SKM-1 treated with dmso at 0.1 percent for 144 hours (cell line): Measurements from ENCODE around the gene MEAK7.

Experiments used
- DNase-seq: peaks from one replicate; lab custom pipeline; 2025; ENCODE audit not compliant: unreplicated experiment; lab: John Stamatoyannopoulos, UW

MEAK7 gene

DNA sequence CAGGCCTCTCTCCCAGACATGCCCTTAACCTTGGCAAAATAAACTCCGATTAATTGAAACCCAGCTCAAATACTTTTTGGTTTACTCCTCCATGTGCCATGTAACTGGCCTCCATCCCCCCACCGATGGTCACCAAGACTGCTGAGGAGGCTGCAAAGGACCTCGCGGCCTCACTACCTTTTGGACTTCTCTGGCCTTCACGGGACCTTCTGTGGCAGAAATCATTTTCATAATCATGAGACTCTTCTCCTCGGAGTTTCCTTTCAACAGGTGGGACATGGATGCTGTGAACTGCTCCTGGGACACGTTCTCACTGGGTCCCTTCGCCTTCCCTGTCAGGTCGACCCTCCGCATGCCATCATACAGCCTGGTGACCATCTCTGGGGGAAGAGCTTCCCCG lies 9.0 kb downstream of the MEAK7 start:
- DNase-seq = no peak

DNA sequence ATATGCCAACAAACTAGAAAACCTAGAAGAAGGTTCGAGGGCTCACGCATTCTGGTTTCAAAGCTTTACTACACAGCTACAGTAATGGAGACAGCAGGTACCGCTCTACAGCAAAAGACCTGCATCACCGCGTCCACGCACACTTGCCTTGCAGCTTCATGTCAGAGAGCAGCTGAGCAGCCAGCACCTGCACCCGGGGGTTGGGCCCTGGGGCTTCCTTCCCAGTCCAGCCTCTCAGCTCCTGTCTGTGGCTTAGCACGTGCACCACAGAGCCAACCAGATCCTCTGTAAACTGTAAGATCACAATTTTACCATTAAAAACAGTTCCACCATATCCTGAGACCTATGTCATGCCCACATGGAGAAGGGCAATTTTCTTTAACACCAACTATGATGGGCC lies 15.3 kb downstream of the MEAK7 start:
- no peak for DNase-seq

DNA sequence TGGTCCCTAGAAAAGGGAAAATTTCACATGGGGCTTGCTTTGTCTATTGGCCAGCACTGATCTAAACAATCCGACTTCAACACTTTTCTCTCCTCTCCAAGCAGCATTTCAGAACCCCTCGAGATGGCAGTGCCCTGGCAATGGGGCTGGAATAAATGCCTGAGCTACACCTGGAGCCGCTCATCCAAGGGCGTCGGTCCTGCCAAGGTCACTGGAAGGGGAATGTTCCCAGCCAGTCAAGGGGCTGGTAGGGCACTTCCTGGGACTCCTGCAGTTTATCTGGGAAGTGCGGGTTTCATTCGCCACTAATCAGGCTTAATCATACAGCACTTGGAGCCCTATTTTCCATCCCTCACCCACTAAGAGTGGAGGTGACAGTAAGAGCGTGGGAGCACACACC lies 17.1 kb downstream of the MEAK7 start:
- DNase-seq = no peak

DNA sequence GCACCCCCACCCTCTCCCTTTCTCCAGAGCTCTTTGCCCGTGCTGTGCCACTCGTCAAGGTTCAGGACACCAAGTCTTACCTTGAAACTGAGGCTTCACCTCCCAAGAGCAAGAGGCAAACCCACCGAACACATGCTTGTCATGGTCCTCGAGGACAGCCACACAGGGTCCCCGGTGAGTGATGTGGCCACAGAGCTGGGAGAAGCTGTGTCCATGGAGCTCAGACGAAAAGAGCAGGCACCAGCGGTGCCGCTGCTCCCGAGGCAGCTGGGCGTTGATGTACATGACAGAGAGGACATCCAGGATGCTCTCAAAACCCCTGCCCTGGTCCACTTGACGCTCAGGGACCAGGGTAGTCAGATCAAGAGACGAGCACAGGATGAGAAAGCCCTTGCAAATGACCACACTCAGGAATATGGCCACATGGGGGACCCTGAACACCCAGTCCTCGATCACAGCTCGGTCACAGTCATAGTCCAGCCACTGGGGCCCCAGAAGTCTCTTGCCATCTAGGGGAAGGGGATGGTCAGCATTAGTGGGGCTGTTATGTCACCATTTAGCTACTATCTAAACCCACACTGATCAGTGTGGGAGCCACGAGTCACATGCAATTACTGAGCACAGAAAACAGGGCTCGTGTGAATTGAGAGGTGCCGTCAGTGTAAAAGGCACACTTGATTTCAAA lies 17.8 kb downstream of the MEAK7 start:
- DNase-seq = no peak

DNA sequence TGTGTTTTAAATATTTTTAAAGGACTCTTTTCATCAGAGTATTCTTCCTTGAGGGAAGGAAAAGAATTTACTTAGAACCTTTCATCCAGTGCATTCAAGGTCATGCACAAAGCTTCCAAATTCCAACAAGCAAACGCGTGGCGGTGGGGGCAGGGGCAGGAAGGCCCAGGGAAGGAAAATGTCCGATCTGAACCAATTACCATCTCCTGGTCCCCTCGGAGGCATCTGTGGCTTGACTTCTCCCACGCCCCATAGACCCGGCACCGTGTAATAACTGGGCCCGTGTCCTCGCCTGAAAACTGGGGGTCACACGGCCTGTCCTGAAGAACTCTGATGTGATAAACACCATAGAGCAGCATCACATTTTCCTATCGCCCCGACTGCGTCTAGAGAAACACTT lies 18.3 kb downstream of the MEAK7 start:
- no peak for DNase-seq

DNA sequence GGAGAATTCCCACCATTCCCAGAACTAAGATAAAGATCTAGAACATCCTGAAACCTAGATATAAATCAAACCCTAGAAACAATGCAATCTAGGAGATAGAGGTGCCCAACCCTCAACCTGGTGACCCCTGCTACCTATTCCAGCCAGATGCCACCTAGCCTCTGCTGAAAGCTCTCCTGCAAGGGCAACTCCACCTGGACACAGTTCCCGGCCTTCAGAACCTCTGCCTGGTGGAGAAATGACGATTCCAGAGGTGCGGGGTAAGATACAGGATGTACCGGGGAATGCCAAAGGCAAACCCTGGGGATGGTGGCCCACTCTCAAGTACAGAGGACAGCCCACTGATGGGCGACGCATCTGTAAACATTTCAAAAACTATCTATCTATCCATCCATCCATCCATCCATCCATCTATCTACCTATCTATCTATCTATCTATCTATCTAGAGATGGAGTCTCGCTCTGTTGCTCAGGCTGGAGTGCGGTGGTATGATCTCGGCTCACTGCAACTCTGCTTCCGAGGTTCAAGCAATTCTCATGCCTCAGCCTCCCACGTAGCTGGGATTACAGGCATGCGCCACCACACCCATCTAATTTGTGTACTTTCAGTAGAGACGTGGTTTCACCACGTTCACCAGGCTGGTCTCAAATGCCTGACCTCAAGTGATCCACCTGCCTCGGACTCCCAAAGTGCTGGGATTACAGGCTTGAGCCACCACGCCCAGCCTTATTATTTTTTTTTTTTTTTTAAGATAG lies 19.0 kb downstream of the MEAK7 start:
- no peak for DNase-seq

DNA sequence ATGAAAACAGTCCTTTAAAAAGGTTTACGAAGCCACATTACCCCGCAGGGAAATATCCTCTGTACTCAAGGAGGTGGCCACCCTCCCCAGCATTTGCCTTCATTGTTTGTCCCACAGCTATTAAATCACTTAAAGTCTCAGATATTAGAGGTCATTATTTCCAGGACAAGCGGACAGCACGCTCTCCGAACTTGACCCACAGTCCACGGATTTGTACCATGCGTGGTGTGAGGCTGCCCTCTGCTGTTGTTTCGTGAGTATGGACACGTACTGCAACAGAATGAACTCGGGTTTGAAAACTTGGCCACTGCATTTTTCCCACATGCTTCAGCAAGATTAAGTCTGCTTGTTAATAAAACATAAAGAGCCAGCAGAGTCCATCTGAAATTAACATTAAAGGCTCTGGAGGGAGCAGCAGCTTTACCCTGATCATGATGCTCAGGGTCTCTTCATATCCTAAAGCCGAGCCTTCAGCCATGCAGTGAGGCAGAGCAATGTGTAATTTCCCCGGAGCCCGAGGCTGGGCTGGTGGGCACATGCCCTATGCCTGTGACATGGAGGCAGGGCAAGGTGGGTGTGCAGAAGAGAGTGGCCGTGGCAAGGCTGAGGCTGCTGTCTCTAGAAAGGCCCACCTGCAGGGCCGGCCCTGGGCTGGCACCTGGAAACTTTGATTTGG lies 19.7 kb downstream of the MEAK7 start:
- peak; percentile 23 for DNase-seq

DNA sequence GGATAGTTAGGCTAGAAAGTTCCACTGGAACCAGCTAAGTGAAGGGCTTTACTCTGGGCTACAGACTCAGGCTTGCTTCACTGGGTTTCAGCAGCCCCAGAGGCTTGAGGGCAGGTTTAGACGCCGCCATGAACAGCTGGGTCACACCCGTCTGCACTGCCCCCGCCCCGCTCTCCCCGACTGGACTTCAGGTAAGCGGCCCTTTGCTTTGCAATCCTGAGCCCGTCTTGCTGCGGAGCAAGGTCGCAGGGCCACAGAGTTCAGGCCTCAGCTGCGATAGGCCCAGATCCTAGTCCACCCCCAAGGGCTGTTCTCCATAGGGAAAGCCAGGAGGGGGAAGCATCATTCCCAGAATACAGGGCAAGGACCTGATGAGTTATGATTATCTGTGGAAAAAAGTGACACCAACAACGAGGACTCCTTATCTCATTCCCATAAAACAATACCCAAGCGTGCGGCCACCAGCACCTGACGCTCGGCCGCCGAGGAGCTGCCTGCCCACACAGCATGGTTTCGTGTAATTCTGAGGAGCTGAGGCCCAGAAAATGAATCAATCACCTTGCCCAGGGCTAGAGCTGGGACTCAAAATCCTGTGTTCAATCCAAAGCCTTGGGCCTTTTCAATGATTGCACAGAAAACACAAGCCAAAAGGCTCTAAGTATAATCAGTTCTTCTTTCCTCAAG lies 20.4 kb downstream of the MEAK7 start:
- DNase-seq = no peak

DNA sequence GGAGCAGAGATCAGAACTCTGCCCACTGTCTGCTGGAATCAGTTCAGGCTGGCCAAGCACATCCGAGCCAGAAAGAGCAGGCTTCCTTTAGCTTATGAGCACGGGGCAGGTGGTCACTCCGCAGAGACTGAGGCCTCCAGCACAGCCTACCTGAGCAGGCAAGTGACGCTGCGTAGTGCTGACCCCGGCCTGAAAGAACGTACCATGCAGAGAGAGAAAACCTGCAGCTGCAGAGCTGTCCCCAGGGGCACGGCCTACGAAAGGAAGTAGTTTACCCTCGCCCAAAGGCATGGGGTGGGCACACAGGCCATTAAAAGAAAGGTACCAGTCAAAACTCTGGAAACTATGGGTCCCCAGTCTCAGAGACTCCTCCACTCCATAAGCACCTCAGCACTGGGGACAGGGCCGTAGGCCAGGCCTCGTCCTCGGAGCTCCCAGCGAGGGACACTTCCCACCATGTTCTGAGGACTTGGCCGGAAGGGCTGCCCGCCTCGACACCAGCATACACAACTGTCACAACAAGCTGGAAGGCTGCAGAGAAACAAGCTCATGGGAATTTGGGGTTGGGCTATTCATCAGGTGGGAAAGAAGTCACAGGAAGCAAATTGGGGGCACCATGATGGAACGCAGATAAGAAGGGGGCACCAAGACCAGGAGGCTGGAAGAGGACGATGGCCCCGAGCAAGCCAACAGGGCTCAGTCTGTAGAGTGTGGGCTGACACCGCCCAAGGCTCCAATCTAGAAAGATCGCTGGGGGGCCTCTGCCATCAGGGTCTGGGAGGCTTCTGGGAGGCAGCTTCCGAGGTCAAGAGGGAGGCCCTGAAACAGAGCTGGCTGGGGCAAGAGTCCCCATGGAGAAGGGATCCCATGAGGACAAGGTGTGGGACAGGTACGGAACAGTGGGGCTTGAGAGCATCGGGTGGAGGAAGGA lies 21.2 kb downstream of the MEAK7 start:
- no peak for DNase-seq

DNA sequence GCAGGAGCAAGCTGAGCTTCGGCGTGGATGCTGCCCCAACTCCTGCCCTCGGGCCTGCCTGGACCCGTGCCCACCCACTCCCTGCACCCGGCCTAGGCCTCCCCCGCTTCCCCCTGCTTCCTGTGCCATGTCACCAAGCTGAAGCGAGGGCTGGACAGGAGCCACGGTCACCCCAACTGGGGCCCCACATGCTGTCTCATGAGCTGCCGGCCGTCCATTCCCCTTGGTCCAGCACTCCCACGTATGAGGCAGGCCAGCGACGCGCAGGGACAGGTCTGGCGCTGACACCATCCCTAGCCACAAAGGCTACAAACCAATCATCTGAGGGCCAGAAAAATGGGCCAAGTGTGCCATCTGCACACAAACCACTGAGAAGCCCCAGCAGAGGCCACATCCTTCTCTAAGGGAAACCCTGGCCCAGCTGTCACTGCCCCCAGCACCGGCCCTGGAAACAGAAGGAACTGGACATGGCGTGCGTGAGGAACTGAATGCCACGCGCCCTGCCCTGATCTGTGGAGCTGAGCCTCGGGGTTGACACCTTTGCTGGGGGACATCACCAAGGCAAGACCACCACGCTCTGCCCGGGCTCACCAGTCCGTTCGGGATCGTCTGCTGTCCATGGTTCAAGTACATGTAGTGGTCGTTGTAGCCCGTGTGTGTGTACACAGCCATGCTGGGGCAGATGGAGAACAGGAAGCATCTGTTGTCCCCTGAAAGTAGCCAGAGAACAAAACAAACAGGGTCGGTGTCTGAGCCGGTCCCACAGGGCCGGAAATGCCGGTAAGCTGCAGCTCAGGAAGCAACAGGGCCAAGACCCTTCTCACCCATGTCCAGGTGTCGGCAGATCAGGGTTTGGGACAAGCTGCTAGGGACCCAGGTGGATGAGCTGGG lies 22.2 kb downstream of the MEAK7 start:
- no peak for DNase-seq

DNA sequence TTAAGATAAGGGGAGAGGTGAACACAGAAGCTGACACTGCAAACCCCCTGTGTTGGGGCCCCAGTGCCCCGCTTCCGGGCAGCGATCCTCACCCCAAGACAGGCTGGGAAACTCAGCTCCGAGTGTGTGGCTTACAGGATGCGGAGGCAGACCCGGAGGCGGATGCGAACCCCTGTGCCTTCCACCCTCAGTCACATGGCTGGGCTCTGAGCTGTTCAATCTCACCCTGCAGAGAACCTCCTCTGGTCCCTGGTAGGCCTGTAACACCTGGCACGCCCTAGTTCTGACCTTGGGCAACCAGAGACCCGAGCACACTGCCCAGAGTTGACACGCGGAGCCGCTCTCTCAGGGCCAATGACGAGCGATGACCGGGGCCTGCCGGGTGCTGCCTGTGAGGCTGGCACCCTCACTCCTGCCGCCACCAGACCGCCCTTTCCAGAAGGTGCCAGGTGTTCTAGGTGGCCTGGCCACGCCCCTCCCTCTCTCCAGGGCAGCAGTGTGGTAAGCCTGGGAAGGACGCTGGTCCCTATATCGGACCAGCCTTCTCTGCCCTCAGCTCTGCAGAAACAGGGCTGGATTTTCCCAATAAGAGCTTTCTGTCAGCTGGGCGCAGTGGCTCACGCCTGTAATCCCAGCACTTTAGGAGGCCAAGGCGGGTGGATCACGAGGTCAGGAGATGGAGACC lies 23.3 kb downstream of the MEAK7 start:
- DNase-seq = no peak

DNA sequence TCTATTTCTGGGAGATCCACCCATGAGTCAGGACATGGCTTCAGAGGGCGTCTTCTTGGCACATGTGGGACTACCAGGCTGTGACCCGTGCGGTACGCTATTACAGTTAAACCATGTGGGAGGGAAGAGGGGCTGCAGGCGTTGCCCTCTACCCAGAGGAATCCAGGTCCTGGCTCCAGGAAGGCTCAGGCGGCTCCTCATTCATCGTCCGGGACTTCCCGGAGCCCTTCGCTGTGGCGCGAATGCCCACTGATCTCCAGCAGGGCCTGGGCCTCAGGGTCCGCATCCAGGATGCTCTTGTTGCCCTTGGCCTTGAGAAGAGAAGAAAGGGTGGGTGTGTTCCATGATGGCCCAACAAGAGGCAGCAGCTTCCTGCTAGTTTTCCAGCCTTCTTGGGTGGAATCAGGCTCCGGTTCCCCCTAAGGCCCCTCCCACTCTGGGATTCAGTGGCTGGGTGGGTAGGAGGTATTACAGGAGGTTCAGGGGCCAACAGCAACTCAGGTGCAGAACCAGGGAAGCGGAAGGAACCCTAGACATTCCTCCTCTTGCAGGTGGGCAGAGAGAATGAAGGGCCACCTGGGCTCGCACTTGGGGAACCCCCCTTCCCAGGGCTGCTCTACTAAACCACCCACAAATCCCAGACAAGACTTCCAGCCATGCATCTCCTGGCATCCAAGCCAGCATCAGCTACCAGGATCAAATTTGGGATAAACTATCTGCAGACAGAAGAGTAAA lies 24.6 kb downstream of the MEAK7 start:
- no peak for DNase-seq

DNA sequence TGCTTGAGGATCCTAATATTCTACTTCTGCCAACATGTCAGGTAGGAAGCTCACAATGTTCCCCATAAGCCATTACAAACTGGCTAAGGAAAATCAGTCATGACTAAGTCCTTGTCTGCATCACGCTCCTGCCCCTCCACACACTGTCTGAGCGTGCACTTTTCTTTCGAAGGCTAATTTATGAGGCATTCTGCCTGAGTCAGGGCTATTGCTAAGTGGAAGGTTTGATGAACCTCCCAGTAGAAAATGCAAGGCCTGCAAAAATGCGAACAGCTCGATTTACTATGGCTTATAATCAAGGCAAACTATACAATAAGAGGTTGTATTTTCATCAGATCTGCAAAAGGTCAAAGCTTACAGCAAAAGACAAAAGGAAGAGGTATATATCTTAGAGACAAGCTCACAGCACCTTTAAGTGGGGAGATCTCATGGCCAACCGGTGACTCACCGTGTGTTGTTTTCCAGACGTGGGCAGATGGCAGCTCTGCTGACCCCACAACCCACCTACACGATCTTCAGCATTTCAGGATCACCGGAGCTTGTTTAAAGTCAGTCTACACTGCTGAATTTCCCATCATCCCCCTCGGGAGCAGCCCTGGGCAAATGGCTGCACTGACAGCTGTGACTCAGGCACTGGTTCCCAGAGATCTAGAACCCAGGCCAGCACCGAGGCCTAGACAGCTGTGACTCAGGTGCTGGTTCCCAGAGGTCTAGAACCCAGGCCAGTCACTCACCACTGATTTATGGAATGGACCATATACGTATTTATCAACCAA lies 26.1 kb downstream of the MEAK7 start:
- DNase-seq = no peak

DNA sequence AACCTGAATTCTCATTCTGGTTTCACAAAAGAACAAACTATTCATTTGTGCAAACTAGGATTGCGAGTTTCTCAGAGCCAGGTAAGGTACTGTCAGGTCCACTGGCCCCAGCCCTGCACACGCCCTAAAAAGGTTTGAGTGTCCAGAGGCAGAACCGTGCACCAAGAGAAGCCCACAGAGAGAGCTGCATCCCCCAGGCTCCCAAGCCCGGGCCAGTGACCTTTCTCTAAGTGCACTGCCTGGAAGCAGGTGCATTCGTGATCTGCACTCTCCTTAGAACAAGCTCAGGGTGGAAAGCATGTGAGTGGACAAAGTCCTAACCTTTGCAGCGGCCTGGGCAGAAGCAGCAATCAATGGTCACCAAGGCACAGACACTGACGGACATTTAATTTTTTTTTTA lies 26.8 kb downstream of the MEAK7 start:
- no peak for DNase-seq

DNA sequence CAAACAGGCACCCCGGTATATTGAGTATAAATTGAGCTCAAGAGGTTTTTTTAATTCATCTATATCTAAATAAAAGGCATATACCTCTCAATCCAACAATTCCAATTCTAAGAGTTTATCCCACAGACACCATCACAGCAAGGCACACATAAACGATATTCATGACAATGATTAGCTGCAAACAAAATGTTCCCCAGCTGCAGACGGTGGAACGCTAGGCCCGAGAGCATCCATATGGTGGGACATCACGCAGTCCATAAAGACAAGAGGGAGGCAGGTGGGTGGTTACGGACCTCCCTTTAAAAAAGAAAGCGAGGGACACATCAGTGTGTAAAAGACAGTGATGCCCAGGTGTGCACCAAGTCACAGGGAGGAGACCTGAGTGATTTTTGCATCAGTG lies 28.1 kb downstream of the MEAK7 start:
- DNase-seq = no peak

DNA sequence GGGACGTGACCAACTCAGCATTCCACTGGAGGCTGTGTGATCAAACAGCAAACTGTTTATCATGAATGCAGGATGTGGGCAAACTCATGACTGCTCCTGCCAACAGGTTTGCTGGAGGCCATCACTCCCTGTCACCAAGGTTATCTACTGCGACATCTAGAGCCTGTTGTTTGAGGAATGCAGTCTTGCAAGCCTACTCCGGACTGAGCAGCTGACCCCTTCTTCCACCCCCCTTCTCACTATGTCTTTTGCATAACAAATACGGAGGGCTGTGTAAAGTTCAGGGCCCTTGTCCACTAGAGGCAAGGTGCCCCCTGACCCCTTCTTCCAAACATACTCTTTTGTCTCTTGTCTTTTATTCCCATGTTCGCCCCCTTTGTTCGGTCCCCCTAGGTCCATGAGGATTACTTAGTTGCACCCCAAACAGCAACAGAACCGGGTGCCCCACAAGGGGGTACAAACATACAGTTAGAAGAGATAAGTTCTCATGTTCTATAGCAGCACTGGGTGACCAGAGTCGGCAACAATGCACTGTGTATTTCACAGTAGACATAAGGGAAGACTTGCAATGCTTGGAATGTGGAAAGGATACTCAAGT lies 28.7 kb downstream of the MEAK7 start:
- no peak for DNase-seq

DNA sequence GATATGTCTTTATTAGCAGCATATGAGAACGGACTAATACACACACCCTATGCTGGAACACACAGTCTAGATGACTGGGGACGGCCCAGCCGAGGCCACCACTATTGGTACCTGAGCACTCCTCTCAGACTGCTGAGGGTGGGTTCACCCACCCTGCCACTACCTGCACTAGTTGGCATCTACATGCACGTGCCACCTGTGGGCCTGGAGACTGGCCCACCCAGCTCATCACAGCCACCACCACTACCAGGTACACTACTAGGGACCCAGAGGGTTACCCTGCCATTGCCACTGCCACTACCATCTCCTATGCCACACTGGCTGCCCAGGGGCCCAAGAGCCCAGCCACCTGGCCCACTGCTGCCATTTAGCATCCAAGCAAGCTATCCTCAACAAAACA lies 32.5 kb downstream of the MEAK7 start:
- no peak for DNase-seq
